Spleen (tissue), 3 donors: Measurements from ENCODE around the gene ZDHHC11B.

Source experiments
- POLR2A ChIP-seq, 3 donors: fragments of 450-650 bp; IDR thresholded peaks; one replicate each; pipeline ENCODE4 v1.5.1; 2017; ENCODE audit warnings: antibody characterized with exemption in 3 of 3, mild to moderate bottlenecking in 1 of 3
- POLR2AphosphoS5 ChIP-seq, 3 donors: sonication (generic); formaldehyde crosslinking; IDR thresholded peaks; one replicate each; pipeline ENCODE4 v1.5.1; 2017; ENCODE audit warnings: antibody characterized with exemption in 3 of 3

DNA sequence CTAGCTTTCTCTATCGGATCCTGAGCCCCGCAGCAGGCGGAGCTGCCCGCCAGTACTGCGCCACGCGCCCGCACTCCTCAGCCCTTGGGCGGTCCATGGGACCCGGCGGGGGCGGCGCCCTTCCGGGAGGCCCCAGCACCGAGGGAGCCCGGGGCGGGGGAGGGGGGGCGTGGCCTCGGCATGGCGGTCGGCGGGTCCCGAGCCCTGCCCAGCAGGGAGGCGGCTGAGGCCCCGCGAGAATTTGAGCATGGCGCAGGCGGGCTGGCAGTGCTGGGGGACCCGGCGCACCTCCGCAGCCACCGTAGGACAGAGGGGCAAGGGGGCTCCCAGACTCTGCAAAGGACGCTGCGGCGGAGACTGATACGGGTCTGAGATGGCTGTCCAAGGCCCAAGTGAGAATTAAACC, 6.8 kb downstream of the ZDHHC11B start:
- TF ChIP-seq POLR2AphosphoS5 (IDR thresholded peaks at IDR 0.05) (no peak), POLR2A (IDR thresholded peaks at IDR 0.05) (no peak)
